SK-N-SH treated with all-trans-retinoic acid at 6 μM for 48 hours (cell line): ENCODE data around the gene NDUFAF2.

Source experiments
- BACH2 ChIP-seq: fragments of 250-450 bp; sonication (Bioruptor Pico); IDR thresholded peaks from 2 replicates; pipeline ENCODE4 v1.9.0; 2021; ENCODE audit warnings: mild to moderate bottlenecking, borderline replicate concordance
- GLIS3 ChIP-seq: fragments of 250-450 bp; sonication (Bioruptor Pico); IDR thresholded peaks from 2 replicates; pipeline ENCODE4 v1.5.0; 2020; ENCODE audit warnings: mild to moderate bottlenecking, moderate library complexity
- ISL1 ChIP-seq: fragments of 250-450 bp; sonication (Bioruptor Pico); IDR thresholded peaks from 2 replicates; pipeline ENCODE4 v2.1.2; 2022; ENCODE audit warnings: mild to moderate bottlenecking, moderate library complexity
- RARB ChIP-seq: fragments of 250-450 bp; sonication (Bioruptor Pico); IDR thresholded peaks from 2 replicates; pipeline ENCODE4 v1.8.0; 2021; ENCODE audit warnings: mild to moderate bottlenecking, moderate library complexity
- TCF4 ChIP-seq: fragments of 250-450 bp; sonication (Bioruptor Pico); IDR thresholded peaks from 2 replicates; pipeline ENCODE4 v1.8.0; 2021; ENCODE audit warnings: mild to moderate bottlenecking, moderate library complexity, borderline replicate concordance
- ZFP3 ChIP-seq: fragments of 250-450 bp; sonication (Bioruptor Pico); IDR thresholded peaks from 2 replicates; pipeline ENCODE4 v1.5.0; 2020; ENCODE audit warnings: mild to moderate bottlenecking, moderate library complexity
- ZFP30 ChIP-seq: fragments of 450-650 bp; formaldehyde crosslinking; IDR thresholded peaks from 2 replicates; pipeline ENCODE4 v1.5.0; 2022; ENCODE audit warnings: mild to moderate bottlenecking, moderate library complexity
- ZNF565 ChIP-seq: fragments of 450-650 bp; formaldehyde crosslinking; conservative IDR thresholded peaks from 2 replicates; pipeline ENCODE4 v1.5.0; 2020; ENCODE audit warnings: low read depth, mild to moderate bottlenecking, moderate library complexity
- ZNF8 ChIP-seq: fragments of 450-650 bp; formaldehyde crosslinking; IDR thresholded peaks from 2 replicates; pipeline ENCODE4 v1.5.0; 2020; ENCODE audit warnings: mild to moderate bottlenecking, moderate library complexity
- TF ChIP-seq, protein P1 (sequence below): fragments of 250-450 bp; sonication (Bioruptor Pico); IDR thresholded peaks from 2 replicates; pipeline ENCODE4 v1.5.1; 2020; ENCODE audit warnings: low read depth, mild to moderate bottlenecking, moderate library complexity
- TF ChIP-seq, protein P2 (sequence below): fragments of 250-450 bp; sonication (Bioruptor Pico); IDR thresholded peaks from 2 replicates; pipeline ENCODE4 v1.5.1; 2021; ENCODE audit warnings: mild to moderate bottlenecking, moderate library complexity
- TF ChIP-seq, protein P3 (sequence below): fragments of 250-450 bp; sonication (Bioruptor Pico); IDR thresholded peaks from 2 replicates; pipeline ENCODE4 v1.8.0; 2020; ENCODE audit warnings: mild to moderate bottlenecking, moderate library complexity, borderline replicate concordance

DNA sequence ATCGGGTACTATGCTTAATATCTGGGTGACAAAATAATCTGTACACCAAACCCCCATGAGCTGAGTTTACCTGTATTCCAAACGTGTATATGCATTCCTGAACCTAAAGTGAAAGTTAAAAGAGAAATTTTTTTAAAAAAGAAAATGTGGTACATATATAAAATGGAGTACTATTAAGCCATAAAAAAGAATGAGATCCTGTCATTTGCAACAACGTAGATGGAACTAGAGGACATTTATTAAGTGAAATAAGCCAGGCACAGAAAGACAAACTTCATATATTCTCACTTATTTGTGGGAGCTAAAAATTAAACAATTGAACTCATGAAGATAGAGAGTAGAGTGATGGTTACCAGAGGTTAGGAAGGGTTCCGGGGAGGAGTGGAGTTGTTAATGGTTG is 44.8 kb downstream of the NDUFAF2 start:
- no peak for TF ChIP-seq RARB
- no peak for TF ChIP-seq TCF4 (CRISPR knock-in tag)
- no peak for TF ChIP-seq BACH2 (CRISPR knock-in tag)
- TF ChIP-seq, protein P1, sequence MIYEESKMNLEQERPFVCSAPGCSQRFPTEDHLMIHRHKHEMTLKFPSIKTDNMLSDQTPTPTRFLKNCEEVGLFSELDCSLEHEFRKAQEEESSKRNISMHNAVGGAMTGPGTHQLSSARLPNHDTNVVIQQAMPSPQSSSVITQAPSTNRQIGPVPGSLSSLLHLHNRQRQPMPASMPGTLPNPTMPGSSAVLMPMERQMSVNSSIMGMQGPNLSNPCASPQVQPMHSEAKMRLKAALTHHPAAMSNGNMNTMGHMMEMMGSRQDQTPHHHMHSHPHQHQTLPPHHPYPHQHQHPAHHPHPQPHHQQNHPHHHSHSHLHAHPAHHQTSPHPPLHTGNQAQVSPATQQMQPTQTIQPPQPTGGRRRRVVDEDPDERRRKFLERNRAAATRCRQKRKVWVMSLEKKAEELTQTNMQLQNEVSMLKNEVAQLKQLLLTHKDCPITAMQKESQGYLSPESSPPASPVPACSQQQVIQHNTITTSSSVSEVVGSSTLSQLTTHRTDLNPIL (CRISPR knock-in tag) = no peak
- TF ChIP-seq, protein P2, sequence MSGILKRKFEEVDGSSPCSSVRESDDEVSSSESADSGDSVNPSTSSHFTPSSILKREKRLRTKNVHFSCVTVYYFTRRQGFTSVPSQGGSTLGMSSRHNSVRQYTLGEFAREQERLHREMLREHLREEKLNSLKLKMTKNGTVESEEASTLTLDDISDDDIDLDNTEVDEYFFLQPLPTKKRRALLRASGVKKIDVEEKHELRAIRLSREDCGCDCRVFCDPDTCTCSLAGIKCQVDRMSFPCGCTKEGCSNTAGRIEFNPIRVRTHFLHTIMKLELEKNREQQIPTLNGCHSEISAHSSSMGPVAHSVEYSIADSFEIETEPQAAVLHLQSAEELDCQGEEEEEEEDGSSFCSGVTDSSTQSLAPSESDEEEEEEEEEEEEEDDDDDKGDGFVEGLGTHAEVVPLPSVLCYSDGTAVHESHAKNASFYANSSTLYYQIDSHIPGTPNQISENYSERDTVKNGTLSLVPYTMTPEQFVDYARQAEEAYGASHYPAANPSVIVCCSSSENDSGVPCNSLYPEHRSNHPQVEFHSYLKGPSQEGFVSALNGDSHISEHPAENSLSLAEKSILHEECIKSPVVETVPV = no peak
- TF ChIP-seq ZNF565 (CRISPR knock-in tag) = no peak
- TF ChIP-seq ISL1 (CRISPR knock-in tag) = no peak
- no peak for TF ChIP-seq ZFP30
- TF ChIP-seq ZFP3 = no peak
- TF ChIP-seq GLIS3 (CRISPR knock-in tag) = no peak
- peak; percentile 97 for TF ChIP-seq ZNF8
- TF ChIP-seq, protein P3, sequence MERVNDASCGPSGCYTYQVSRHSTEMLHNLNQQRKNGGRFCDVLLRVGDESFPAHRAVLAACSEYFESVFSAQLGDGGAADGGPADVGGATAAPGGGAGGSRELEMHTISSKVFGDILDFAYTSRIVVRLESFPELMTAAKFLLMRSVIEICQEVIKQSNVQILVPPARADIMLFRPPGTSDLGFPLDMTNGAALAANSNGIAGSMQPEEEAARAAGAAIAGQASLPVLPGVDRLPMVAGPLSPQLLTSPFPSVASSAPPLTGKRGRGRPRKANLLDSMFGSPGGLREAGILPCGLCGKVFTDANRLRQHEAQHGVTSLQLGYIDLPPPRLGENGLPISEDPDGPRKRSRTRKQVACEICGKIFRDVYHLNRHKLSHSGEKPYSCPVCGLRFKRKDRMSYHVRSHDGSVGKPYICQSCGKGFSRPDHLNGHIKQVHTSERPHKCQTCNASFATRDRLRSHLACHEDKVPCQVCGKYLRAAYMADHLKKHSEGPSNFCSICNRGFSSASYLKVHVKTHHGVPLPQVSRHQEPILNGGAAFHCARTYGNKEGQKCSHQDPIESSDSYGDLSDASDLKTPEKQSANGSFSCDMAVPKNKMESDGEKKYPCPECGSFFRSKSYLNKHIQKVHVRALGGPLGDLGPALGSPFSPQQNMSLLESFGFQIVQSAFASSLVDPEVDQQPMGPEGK (CRISPR knock-in tag) = no peak
